Endodermal cell (in vitro differentiated cells): Measurements from ENCODE around the gene UTP20. TPM values are rescaled to one million over a fixed set of nuclear protein-coding genes. Genes with fewer than 3 reads are reported as not detected.

Experiments used
- DNase-seq: peaks from one replicate; pipeline ENCODE4 v3.0.0-alpha.2; 2017
- H3K27ac ChIP-seq: 2 replicates; pipeline ENCODE4 v1.5.1; 2013; ENCODE audit warnings: mild to moderate bottlenecking, low read depth, low read length, moderate library complexity
- H3K27me3 ChIP-seq: 2 replicates; pipeline ENCODE4 v1.6.1; 2013; ENCODE audit warnings: mild to moderate bottlenecking, low read length, moderate library complexity; ENCODE audit not compliant: insufficient read depth, control insufficient read depth, poor library complexity, severe bottlenecking
- H3K36me3 ChIP-seq: 2 replicates; pipeline ENCODE4 v1.7.0; 2013; ENCODE audit warnings: mild to moderate bottlenecking, low read length, moderate library complexity; ENCODE audit not compliant: control insufficient read depth, insufficient read depth
- H3K4me1 ChIP-seq: one replicate; pipeline ENCODE4 v1.7.0; 2013; ENCODE audit warnings: low read length; ENCODE audit not compliant: control insufficient read depth, insufficient read depth
- H3K4me3 ChIP-seq: 2 replicates; pipeline ENCODE4 v1.5.1; 2013; ENCODE audit warnings: mild to moderate bottlenecking, low read length, moderate library complexity
- H3K9ac ChIP-seq: 2 replicates; pipeline ENCODE4 v1.6.1; 2013; ENCODE audit warnings: mild to moderate bottlenecking, low read length, moderate library complexity; ENCODE audit not compliant: poor library complexity, severe bottlenecking; ENCODE audit errors: extremely low read depth
- H3K9me3 ChIP-seq: 2 replicates; pipeline ENCODE4 v1.6.1; 2013; ENCODE audit warnings: mild to moderate bottlenecking, low read length, moderate library complexity; ENCODE audit not compliant: control insufficient read depth
- H3K27ac Mint-ChIP-seq: 2 replicates; pipeline ENCODE4 v1.8.0; 2020; ENCODE audit warnings: mixed read lengths
- H3K27me3 Mint-ChIP-seq: 2 replicates; pipeline ENCODE4 v1.8.0; 2021; ENCODE audit warnings: mild to moderate bottlenecking, mixed read lengths; ENCODE audit not compliant: insufficient read depth
- H3K36me3 Mint-ChIP-seq: 2 replicates; pipeline ENCODE4 v1.8.0; 2020; ENCODE audit warnings: low read depth, mixed read lengths
- H3K4me1 Mint-ChIP-seq: 2 replicates; pipeline ENCODE4 v1.8.0; 2020; ENCODE audit warnings: mixed read lengths
- H3K4me3 Mint-ChIP-seq: 2 replicates; pipeline ENCODE4 v1.8.0; 2020; ENCODE audit warnings: mild to moderate bottlenecking, moderate library complexity, mixed read lengths
- H3K9me3 Mint-ChIP-seq: 2 replicates; pipeline ENCODE4 v1.8.0; 2020; ENCODE audit warnings: mild to moderate bottlenecking, mixed read lengths
- CTCF ChIP-seq: fragments of 200-600 bp; sonication (generic); conservative IDR thresholded peaks from 2 replicates; pipeline ENCODE4 v1.5.0; 2021; ENCODE audit warnings: antibody characterized with exemption, mild to moderate bottlenecking
- WGBS, 2 experiments: methylation state at CpG; one replicate each; pipeline versions ENCODE4 v1.1.5 to v1.1.7; 2013; ENCODE audit warnings: missing lambda C conversion rate in 2 of 2, mixed read lengths in 1 of 2; ENCODE audit not compliant: insufficient coverage in 1 of 2, insufficient read length in 1 of 2; 5-methylcytosine and 5-hydroxymethylcytosine counted together
- total RNA-seq, 2 donors: library from RNA; stranded (reverse); fragmentation: NEBNext Ultra II Directional in 1 of 2; extraction: Animal tissue kit (Norgen Biotek cat#: 25700) in 1 of 2; gene quantifications; 2 replicates in 1 of 2; 3 replicates in 1 of 2; pipeline ENCODE4 v1.2.1, GENCODE V29; 2021

UTP20 gene
- total RNA-seq, 2 donors from 2014 or later = 22.1 to 29.1 TPM

DNA sequence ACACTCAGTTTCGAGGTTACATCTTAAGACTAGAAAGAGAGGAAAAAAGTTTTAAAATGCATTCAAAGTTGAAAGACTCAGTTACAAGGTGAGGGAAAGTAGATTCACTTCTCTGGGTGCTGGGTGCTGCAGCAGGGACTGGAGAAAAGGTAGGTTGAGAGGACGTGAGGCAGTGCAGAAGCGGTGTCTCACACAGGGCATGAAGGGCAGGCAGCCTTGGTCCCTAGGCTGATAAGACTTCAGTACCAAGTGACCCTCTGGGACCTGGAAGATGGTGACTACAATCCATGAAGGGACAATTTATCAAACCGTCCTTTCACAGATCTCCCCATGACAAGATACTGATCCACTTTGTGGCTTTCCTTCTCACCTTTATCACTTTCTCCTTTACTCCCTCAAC, 22.5 kb upstream of the UTP20 start:
- 86 to 92% methylated on average over 4 of the region's 4 CpGs for WGBS, 2 experiments
- H3K4me1 Mint-ChIP-seq = peaks cover 3% of the 10 kb centered on the region
- H3K4me1 ChIP-seq = no peaks in the 10 kb centered on the region
- H3K9me3 ChIP-seq = no peaks in the 10 kb centered on the region
- H3K36me3 ChIP-seq = no peaks in the 10 kb centered on the region
- DNase-seq = no peak
- no peak overlapping the region for H3K27ac Mint-ChIP-seq
- no peak overlapping the region for H3K9ac ChIP-seq
- no peak for TF ChIP-seq CTCF
- H3K27me3 ChIP-seq = no peaks in the 10 kb centered on the region
- H3K4me3 Mint-ChIP-seq = no peak overlapping the region
- H3K9me3 Mint-ChIP-seq = peaks cover 8% of the 10 kb centered on the region
- H3K27ac ChIP-seq = no peak overlapping the region
- H3K4me3 ChIP-seq = no peak overlapping the region
- no peaks in the 10 kb centered on the region for H3K36me3 Mint-ChIP-seq
- H3K27me3 Mint-ChIP-seq = peaks cover 2% of the 10 kb centered on the region

DNA sequence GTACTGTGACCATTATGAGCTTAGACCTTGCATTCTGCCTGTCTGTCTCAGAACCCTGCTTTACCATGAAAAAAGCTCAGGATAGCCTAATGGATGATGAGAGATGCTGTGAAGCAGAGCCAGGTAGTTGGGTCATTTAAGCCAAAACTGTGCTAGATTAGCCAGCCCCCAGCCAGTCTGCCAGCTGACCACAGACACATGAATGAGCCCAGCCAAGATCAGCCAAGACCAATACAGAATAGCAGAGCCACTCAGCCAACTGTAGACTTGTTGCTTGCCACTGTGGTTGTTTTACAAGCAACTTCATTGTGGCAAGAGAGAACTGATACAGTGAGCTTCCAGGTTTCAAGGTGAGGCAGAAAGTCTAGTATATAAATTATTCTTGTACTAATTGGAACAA, 12.8 kb upstream of the UTP20 start:
- no peak overlapping the region for H3K9ac ChIP-seq
- H3K27ac Mint-ChIP-seq = no peak overlapping the region
- H3K27me3 ChIP-seq = no peaks in the 10 kb centered on the region
- H3K27me3 Mint-ChIP-seq = peaks cover 20% of the 10 kb centered on the region
- no peak for DNase-seq
- H3K4me3 ChIP-seq = no peak overlapping the region
- H3K4me1 Mint-ChIP-seq = no peaks in the 10 kb centered on the region
- H3K36me3 Mint-ChIP-seq = no peaks in the 10 kb centered on the region
- H3K4me3 Mint-ChIP-seq = no peak overlapping the region
- peaks cover 8% of the 10 kb centered on the region for H3K9me3 Mint-ChIP-seq
- H3K9me3 ChIP-seq = no peaks in the 10 kb centered on the region
- H3K36me3 ChIP-seq = no peaks in the 10 kb centered on the region
- no peak for TF ChIP-seq CTCF
- no peak overlapping the region for H3K27ac ChIP-seq
- no peaks in the 10 kb centered on the region for H3K4me1 ChIP-seq

GRCh38 chr12:101276433-101276832, 3.5 kb upstream of the UTP20 start:
- Mint-ChIP-seq H3K27ac (no peak overlapping the region), H3K36me3 (no peaks in the 10 kb centered on the region), H3K9me3 (no peaks in the 10 kb centered on the region), H3K4me1 (peaks cover 2% of the 10 kb centered on the region), H3K27me3 (peaks cover 6% of the 10 kb centered on the region), H3K4me3 (no peak overlapping the region)
- WGBS, 2 experiments = 83% methylated on average over 1 of the region's 1 CpG; no CpG with 5 or more reads in 1 of the 2 experiments
- H3K9ac ChIP-seq = no peak overlapping the region
- no peaks in the 10 kb centered on the region for H3K36me3 ChIP-seq
- no peaks in the 10 kb centered on the region for H3K4me1 ChIP-seq
- no peak overlapping the region for H3K27ac ChIP-seq
- no peak for TF ChIP-seq CTCF
- no peaks in the 10 kb centered on the region for H3K27me3 ChIP-seq
- H3K4me3 ChIP-seq = no peak overlapping the region
- DNase-seq = no peak
- no peaks in the 10 kb centered on the region for H3K9me3 ChIP-seq
